ENCODE results near the gene UBL7. TPM values are rescaled to one million over a fixed set of nuclear protein-coding genes. Genes with fewer than 3 reads are reported as not detected.

Gene UBL7
- total RNA-seq, 1 experiment from 2014 or later, result 47.5 TPM

DNA sequence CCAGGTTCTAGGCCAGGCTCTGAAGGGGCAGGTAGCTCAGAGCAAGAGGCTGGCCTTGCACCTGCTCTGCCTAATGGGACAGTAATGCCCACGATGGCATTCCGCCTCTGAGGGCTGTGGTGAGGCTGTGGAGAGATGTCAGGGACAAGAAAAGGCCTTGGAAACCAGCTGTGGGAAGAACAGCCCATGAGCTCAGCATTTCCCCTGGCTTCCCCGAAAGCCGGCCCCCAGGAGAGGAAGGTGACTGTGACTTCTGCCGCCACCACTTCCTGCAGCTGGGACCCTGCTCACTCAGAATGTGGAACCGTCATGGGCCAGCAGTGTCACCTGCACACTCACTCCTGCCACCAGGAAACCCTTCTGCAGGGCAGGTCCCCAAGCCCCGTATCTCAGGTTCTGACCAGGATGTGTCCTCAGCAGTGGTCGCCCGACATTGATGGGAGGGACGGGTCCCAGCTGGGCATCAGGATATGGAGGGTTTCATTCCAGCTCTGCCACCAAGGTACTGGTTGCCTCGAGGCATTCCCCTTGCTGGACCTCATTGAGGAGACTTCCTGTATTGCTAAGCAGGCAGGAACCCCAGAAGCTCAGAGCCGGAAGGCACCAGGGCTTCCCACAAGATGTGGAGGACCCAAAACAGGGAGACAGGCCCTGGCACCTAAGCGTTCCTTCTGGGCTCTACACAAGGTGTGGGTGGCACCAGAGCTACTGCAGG lies 57.9 kb downstream of the UBL7 start:
- H3K14ac ChIP-seq (ENCODE audit: insufficient read depth, low read length), result no peak overlapping the region
- no peak overlapping the region for H2BK12ac ChIP-seq (ENCODE audit: insufficient read length, low read depth, low read length)
- H3K27ac Mint-ChIP-seq, result peak overlapping the region in 1 of 3 experiments; percentile 25; a peak in 1 of 7 replicates
- H3K36me3 Mint-ChIP-seq (ENCODE audit: insufficient read depth in 1 of 3, low read depth in 3 of 3), result no peaks in the 10 kb centered on the region
- no peak overlapping the region for H2BK20ac ChIP-seq (ENCODE audit: low read depth, low read length, poor library complexity, severe bottlenecking)
- H3K4ac ChIP-seq (ENCODE audit: low read depth, low read length), result no peak overlapping the region
- no peaks in the 10 kb centered on the region for H3K79me2 ChIP-seq (ENCODE audit: insufficient read depth, low read length)
- H4K8ac ChIP-seq (replicated peaks; ENCODE audit: insufficient read length, low read depth, low read length), result no peak overlapping the region
- H3K27ac ChIP-seq (ENCODE audit: insufficient read length, low read depth, low read length), result no peak overlapping the region
- DNase-seq, result no peak
- no peak overlapping the region for H2AFZ ChIP-seq (ENCODE audit: low read length)
- no peaks in the 10 kb centered on the region for H3K23me2 ChIP-seq (ENCODE audit: insufficient read length, low read depth, low read length, poor library complexity, severe bottlenecking)
- H2BK120ac ChIP-seq (ENCODE audit: low read depth, low read length, poor library complexity, severe bottlenecking), result no peak overlapping the region
- H3K9me3 ChIP-seq (ENCODE audit: control insufficient read depth, low read depth, low read length), result no peaks in the 10 kb centered on the region
- peaks cover 5% of the 10 kb centered on the region; the same call in 1 of the 2 replicates for H3K4me1 ChIP-seq (ENCODE audit: insufficient read depth, low read length)
- no CpG with 5 or more reads among the region's 13 CpGs for WGBS (ENCODE audit: extremely low coverage, insufficient read length, low lambda C conversion rate)
- no peaks in the 10 kb centered on the region for H3K9me3 Mint-ChIP-seq
- H4K20me1 ChIP-seq (ENCODE audit: control insufficient read depth, insufficient read depth, insufficient read length), result no peaks in the 10 kb centered on the region
- H2BK5ac ChIP-seq (ENCODE audit: insufficient read length, low read length), result no peak overlapping the region
- H3K23ac ChIP-seq (ENCODE audit: insufficient read length, low read depth, low read length), result no peak overlapping the region
- H2BK15ac ChIP-seq (ENCODE audit: low read depth, low read length), result no peak overlapping the region
- peaks cover 19 to 38% of the 10 kb centered on the region in 2 experiments for H3K4me1 Mint-ChIP-seq
- no peak overlapping the region for H4K91ac ChIP-seq (ENCODE audit: insufficient read length, low read depth, low read length)
- H3K79me1 ChIP-seq (ENCODE audit: insufficient read depth, low read depth, low read length, poor library complexity, severe bottlenecking), result no peaks in the 10 kb centered on the region
- no peak overlapping the region for H3K4me3 Mint-ChIP-seq
- no peak overlapping the region for H4K5ac ChIP-seq (ENCODE audit: insufficient read length, low read depth, low read length)
- no peak overlapping the region for H3T11ph ChIP-seq (ENCODE audit: low read length)
- H3K27me3 Mint-ChIP-seq (ENCODE audit: low read depth), result no peaks in the 10 kb centered on the region; the same call in 1 of the 2 replicates
- H3K4me2 ChIP-seq (ENCODE audit: insufficient read depth, insufficient read length, low read length), result no peak overlapping the region
- H3K27me3 ChIP-seq (ENCODE audit: insufficient read depth, low read length), result no peaks in the 10 kb centered on the region
- H3K56ac ChIP-seq (ENCODE audit: insufficient read length, low read depth, low read length), result no peak overlapping the region
- TF ChIP-seq, protein P1, sequence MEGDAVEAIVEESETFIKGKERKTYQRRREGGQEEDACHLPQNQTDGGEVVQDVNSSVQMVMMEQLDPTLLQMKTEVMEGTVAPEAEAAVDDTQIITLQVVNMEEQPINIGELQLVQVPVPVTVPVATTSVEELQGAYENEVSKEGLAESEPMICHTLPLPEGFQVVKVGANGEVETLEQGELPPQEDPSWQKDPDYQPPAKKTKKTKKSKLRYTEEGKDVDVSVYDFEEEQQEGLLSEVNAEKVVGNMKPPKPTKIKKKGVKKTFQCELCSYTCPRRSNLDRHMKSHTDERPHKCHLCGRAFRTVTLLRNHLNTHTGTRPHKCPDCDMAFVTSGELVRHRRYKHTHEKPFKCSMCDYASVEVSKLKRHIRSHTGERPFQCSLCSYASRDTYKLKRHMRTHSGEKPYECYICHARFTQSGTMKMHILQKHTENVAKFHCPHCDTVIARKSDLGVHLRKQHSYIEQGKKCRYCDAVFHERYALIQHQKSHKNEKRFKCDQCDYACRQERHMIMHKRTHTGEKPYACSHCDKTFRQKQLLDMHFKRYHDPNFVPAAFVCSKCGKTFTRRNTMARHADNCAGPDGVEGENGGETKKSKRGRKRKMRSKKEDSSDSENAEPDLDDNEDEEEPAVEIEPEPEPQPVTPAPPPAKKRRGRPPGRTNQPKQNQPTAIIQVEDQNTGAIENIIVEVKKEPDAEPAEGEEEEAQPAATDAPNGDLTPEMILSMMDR (conservative IDR thresholded peaks at IDR 0.05), result no peak
- no peak overlapping the region for H3K18ac ChIP-seq (ENCODE audit: insufficient read length, low read depth, low read length)
- no peak overlapping the region for H3K9ac ChIP-seq (ENCODE audit: extremely low read depth, insufficient read length, low read length)
- H2AK5ac ChIP-seq (ENCODE audit: insufficient read length, low read length), result no peak overlapping the region

Data from H9 (cell line).